A549 (cell line): ENCODE results near the gene XPNPEP1. TPM values are rescaled to one million over a fixed set of nuclear protein-coding genes. Genes with fewer than 3 reads are reported as not detected.

Experiments
- ATAC-seq, 2 experiments: fragments of 200-7000 bp in 1 of 2; fragments of >200 bp in 1 of 2; cut with Nextera tagmentation in 1 of 2; cut with Tn5 transposase in 1 of 2; 3 replicates each; pipeline versions ENCODE4 v1.8.0 to v1.9.1; 2018 to 2020; ENCODE audit warnings: mild to moderate bottlenecking in 1 of 2, moderate library complexity in 1 of 2
- CTCF ChIA-PET: fragments of 300-600 bp; sonication (Branson Sonifier 250); formaldehyde crosslinking; extraction: SDS; loops from one replicate; lab custom pipeline; 2021; ENCODE audit warnings: antibody characterized with exemption, inconsistent platforms; lab: Yijun Ruan, JAX
- POLR2A ChIA-PET: fragments of 350-600 bp; formaldehyde crosslinking; extraction: SDS; loops from one replicate; lab custom pipeline; 2021; ENCODE audit warnings: antibody characterized with exemption, inconsistent platforms; lab: Yijun Ruan, JAX
- DNase-seq, 2 experiments: peaks; one replicate each; pipeline versions ENCODE4 v3.0.0 to v3.0.0-alpha.2; 2011 to 2016; ENCODE audit warnings: low read depth in 1 of 2, low spot score in 1 of 2
- FAIRE-seq: peaks from 2 replicates; lab custom pipeline; 2011; peaks lifted over from hg19 to GRCh38; lab: Jason Lieb, UNC
- H3K27ac ChIP-seq, 2 experiments: fragments of >200 bp; sonication (Bioruptor Twin); formaldehyde crosslinking; 3 replicates each; pipeline ENCODE4 v1.5.1; 2016 to 2017
- H3K4me1 ChIP-seq: fragments of >200 bp; sonication (Bioruptor Twin); formaldehyde crosslinking; 3 replicates; pipeline ENCODE4 v1.6.1; 2016
- H3K4me2 ChIP-seq: fragments of >200 bp; sonication (Bioruptor Twin); formaldehyde crosslinking; 3 replicates; pipeline ENCODE4 v1.6.1; 2016
- H3K4me3 ChIP-seq: fragments of >200 bp; sonication (Bioruptor Twin); formaldehyde crosslinking; 3 replicates; pipeline ENCODE4 v1.5.1; 2016
- H3K9me3 ChIP-seq: fragments of >200 bp; sonication (Bioruptor Twin); formaldehyde crosslinking; 3 replicates; pipeline ENCODE4 v1.6.1; 2016
- CBX2 ChIP-seq: fragments of 200-600 bp; sonication (generic); IDR thresholded peaks from 2 replicates; pipeline ENCODE4 v1.6.1; 2016; ENCODE audit warnings: low read depth, mild to moderate bottlenecking, borderline replicate concordance
- CBX8 ChIP-seq: fragments of 200-600 bp; sonication (generic); IDR thresholded peaks from 2 replicates; pipeline ENCODE4 v1.6.1; 2016
- CTCF ChIP-seq: fragments of >200 bp; sonication (Bioruptor Twin); formaldehyde crosslinking; IDR thresholded peaks from 3 replicates; pipeline ENCODE4 v1.5.1; 2016
- EHMT2 ChIP-seq: fragments of 200-600 bp; sonication (generic); IDR thresholded peaks from 2 replicates; pipeline ENCODE4 v1.6.1; 2016; ENCODE audit warnings: antibody characterized with exemption, low read depth, mild to moderate bottlenecking, moderate library complexity
- FOSB ChIP-seq: fragments of 250-450 bp; sonication (Bioruptor Pico); IDR thresholded peaks from 2 replicates; pipeline ENCODE4 v1.5.0; 2020; ENCODE audit warnings: mild to moderate bottlenecking, moderate library complexity
- FOXS1 ChIP-seq: fragments of 250-450 bp; sonication (Bioruptor Pico); IDR thresholded peaks from 2 replicates; pipeline ENCODE4 v1.5.0; 2020; ENCODE audit warnings: mild to moderate bottlenecking, moderate library complexity
- HES2 ChIP-seq: fragments of >200 bp; sonication (Bioruptor Twin); formaldehyde crosslinking; IDR thresholded peaks from 2 replicates; pipeline ENCODE4 v1.6.1; 2016
- HMGXB4 ChIP-seq: fragments of 250-450 bp; sonication (Bioruptor Pico); IDR thresholded peaks from 2 replicates; pipeline ENCODE4 v1.5.0; 2021; ENCODE audit warnings: mild to moderate bottlenecking, moderate library complexity, borderline replicate concordance
- HOXA7 ChIP-seq: fragments of 250-450 bp; sonication (Bioruptor Pico); IDR thresholded peaks from 2 replicates; pipeline ENCODE4 v1.5.0; 2020; ENCODE audit warnings: mild to moderate bottlenecking, moderate library complexity
- KDM1A ChIP-seq: fragments of 200-600 bp; sonication (generic); IDR thresholded peaks from 2 replicates; pipeline ENCODE4 v1.6.1; 2016; ENCODE audit warnings: low read depth, mild to moderate bottlenecking
- MAZ ChIP-seq: fragments of 150-350 bp; IDR thresholded peaks from 2 replicates; pipeline ENCODE4 v1.6.1; 2014; ENCODE audit warnings: antibody characterized with exemption, low read depth, low read length, borderline replicate concordance
- MYC ChIP-seq: IDR thresholded peaks from 2 replicates; pipeline ENCODE4 v1.6.1; 2012; ENCODE audit warnings: mild to moderate bottlenecking, inconsistent platforms, low read length, improper control_type of control experiment, borderline replicate concordance
- RARB ChIP-seq: fragments of 250-450 bp; sonication (Bioruptor Pico); IDR thresholded peaks from 2 replicates; pipeline ENCODE4 v1.8.0; 2021; ENCODE audit warnings: mild to moderate bottlenecking, moderate library complexity
- RCOR1 ChIP-seq: fragments of 150-350 bp; IDR thresholded peaks from 2 replicates; pipeline ENCODE4 v1.6.1; 2014; ENCODE audit warnings: antibody characterized with exemption, low read length, low read depth
- USF2 ChIP-seq: fragments of 450-650 bp; IDR thresholded peaks from 2 replicates; pipeline ENCODE4 v1.6.1; 2014; ENCODE audit warnings: antibody characterized with exemption
- ZNF302 ChIP-seq: fragments of 250-450 bp; sonication (Bioruptor Pico); IDR thresholded peaks from 2 replicates; pipeline ENCODE4 v1.9.0; 2021; ENCODE audit warnings: inconsistent platforms, mild to moderate bottlenecking, moderate library complexity
- ZSCAN20 ChIP-seq: fragments of 250-450 bp; sonication (Bioruptor Pico); IDR thresholded peaks from 2 replicates; pipeline ENCODE4 v1.8.0; 2022; ENCODE audit warnings: mild to moderate bottlenecking, moderate library complexity
- WGBS: methylation state at CpG from one replicate; pipeline ENCODE4 v1.1.6; 2017; ENCODE audit errors: missing lambda C conversion rate; 5-methylcytosine and 5-hydroxymethylcytosine counted together
- polyA plus RNA-seq, 4 experiments: library from polyadenylated mRNA; depleted of rRNA in 3 of 4; stranded (reverse); fragments of >200 nt; fragmentation: RNase III in 1 of 4; extraction: RNeasy Plus Mini Kit Qiagen cat#74134 plus additional on column Dnase treatment in 1 of 4; gene quantifications; 2 replicates in 3 of 4; 3 replicates in 1 of 4; pipeline ENCODE4 v1.2.3, GENCODE V29; 2011 to 2017

XPNPEP1 gene
- polyA plus RNA-seq, 2 of the 4 experiments (the other 2 are of a cell fraction): 32.5 to 53.9 TPM

GRCh38 chr10:109892117-109892516 is 31.2 kb downstream of the XPNPEP1 start:
- no peak overlapping the region for H3K4me2 ChIP-seq
- CTCF ChIA-PET: interaction anchor here (0.5 to 1.6 kb wide), 5 partner anchors 8 to 18 kb away, joined by 3 to 7 read pairs (median 6); no protein-coding TSS in a partner anchor
- no peak overlapping the region for H3K27ac ChIP-seq
- no peak for FAIRE-seq
- H3K4me1 ChIP-seq: no peaks in the 10 kb centered on the region
- no peaks in the 10 kb centered on the region for H3K9me3 ChIP-seq
- TF ChIP-seq RCOR1: no peak
- no peak for TF ChIP-seq EHMT2
- no peak for TF ChIP-seq CTCF
- TF ChIP-seq USF2: no peak
- TF ChIP-seq ZNF302 (CRISPR knock-in tag): no peak
- no peak for TF ChIP-seq HES2
- DNase-seq: no peak
- POLR2A ChIA-PET: no interaction called here
- WGBS: 95% methylated on average over 3 of the region's 4 CpGs
- ATAC-seq: no peak
- no peak overlapping the region for H3K4me3 ChIP-seq

GRCh38 chr10:109891105-109891504 is 32.2 kb downstream of the XPNPEP1 start:
- CTCF ChIA-PET: interaction anchor here (1.6 kb wide), 1 partner anchor 12 kb away, joined by 7 read pairs; no protein-coding TSS in a partner anchor
- Histone ChIP-seq H3K4me2 (no peak overlapping the region), H3K27ac (no peak overlapping the region)
- 79% methylated on average over 2 of the region's 2 CpGs for WGBS
- FAIRE-seq (no peak), ATAC-seq (no peak)
- no peak for TF ChIP-seq MYC
- no peak for TF ChIP-seq MAZ
- TF ChIP-seq KDM1A: no peak
- TF ChIP-seq RARB: no peak
- TF ChIP-seq, all 56 proteins: peak for 0
- no peak overlapping the region for H3K4me3 ChIP-seq
- no peaks in the 10 kb centered on the region for H3K9me3 ChIP-seq
- no peak for DNase-seq
- POLR2A ChIA-PET: no interaction called here
- no peaks in the 10 kb centered on the region for H3K4me1 ChIP-seq

- CTCF ChIA-PET: interaction anchor here (1.6 kb wide), 1 partner anchor 18 kb away, joined by 3 read pairs; no protein-coding TSS in a partner anchor
- H3K9me3 ChIP-seq: no peaks in the 10 kb centered on the region
- H3K27ac ChIP-seq: no peak overlapping the region
- H3K4me2 ChIP-seq: no peak overlapping the region
- DNase-seq: no peak
- no peak overlapping the region for H3K4me3 ChIP-seq
- FAIRE-seq: no peak
- 62% methylated on average over 4 of the region's 4 CpGs for WGBS
- no peak for ATAC-seq
- no peak for TF ChIP-seq CBX2
- TF ChIP-seq HMGXB4 (CRISPR knock-in tag): no peak
- TF ChIP-seq CBX8: no peak
- no peak for TF ChIP-seq HOXA7 (CRISPR knock-in tag)
- no peaks in the 10 kb centered on the region for H3K4me1 ChIP-seq
- POLR2A ChIA-PET: no interaction called here
Observed at GRCh38 chr10:109889867-109890266, 33.4 kb downstream of the XPNPEP1 start.

- FAIRE-seq (no peak), ATAC-seq (no peak), DNase-seq (no peak)
- Histone ChIP-seq H3K4me2 (no peak overlapping the region), H3K27ac (no peak overlapping the region), H3K4me1 (peaks cover 6% of the 10 kb centered on the region), H3K9me3 (no peaks in the 10 kb centered on the region), H3K4me3 (no peak overlapping the region)
- 91% methylated on average over 9 of the region's 9 CpGs for WGBS
- POLR2A ChIA-PET: no interaction called here
- CTCF ChIA-PET: interaction anchor here (1.4 kb wide), 1 partner anchor 250 kb away, joined by 4 read pairs; no protein-coding TSS in a partner anchor
- no peak for TF ChIP-seq HMGXB4 (CRISPR knock-in tag)
- TF ChIP-seq FOSB (CRISPR knock-in tag): no peak
- TF ChIP-seq ZSCAN20 (CRISPR knock-in tag): no peak
- no peak for TF ChIP-seq FOXS1 (CRISPR knock-in tag)
Observed at GRCh38 chr10:109887776-109888175, 35.5 kb downstream of the XPNPEP1 start.
